Glutamatergic neuron (in vitro differentiated cells): ENCODE measurements around the gene GATC. TPM values are rescaled to one million over a fixed set of nuclear protein-coding genes. Genes with fewer than 3 reads are reported as not detected.
A peak's percentile ranks its signal among the peaks of the same experiment; 100 is the strongest.

Experiments used
- DNase-seq: peaks from one replicate; pipeline ENCODE4 v3.0.0; 2022
- H3K27ac Mint-ChIP-seq: one replicate; pipeline ENCODE4 v1.8.0; 2020; ENCODE audit warnings: mild to moderate bottlenecking, mixed read lengths, inconsistent platforms; ENCODE audit not compliant: unreplicated experiment
- H3K27me3 Mint-ChIP-seq: one replicate; pipeline ENCODE4 v1.8.0; 2020; ENCODE audit warnings: mild to moderate bottlenecking, moderate library complexity, mixed read lengths, inconsistent platforms; ENCODE audit not compliant: unreplicated experiment
- H3K36me3 Mint-ChIP-seq: one replicate; pipeline ENCODE4 v1.8.0; 2020; ENCODE audit warnings: mild to moderate bottlenecking, mixed read lengths, inconsistent platforms; ENCODE audit not compliant: unreplicated experiment
- H3K4me1 Mint-ChIP-seq: one replicate; pipeline ENCODE4 v1.8.0; 2020; ENCODE audit warnings: mild to moderate bottlenecking, low read depth, mixed read lengths, inconsistent platforms; ENCODE audit not compliant: unreplicated experiment
- H3K4me3 Mint-ChIP-seq: one replicate; pipeline ENCODE4 v1.8.0; 2020; ENCODE audit warnings: mild to moderate bottlenecking, mixed read lengths, inconsistent platforms; ENCODE audit not compliant: unreplicated experiment
- H3K9me3 Mint-ChIP-seq: one replicate; pipeline ENCODE4 v1.8.0; 2020; ENCODE audit warnings: mild to moderate bottlenecking, moderate library complexity, mixed read lengths, inconsistent platforms; ENCODE audit not compliant: unreplicated experiment
- total RNA-seq: library from RNA; stranded (reverse); fragmentation: NEBNext Ultra II Directional; extraction: Animal tissue kit (Norgen Biotek cat#: 25700); gene quantifications from one replicate; pipeline ENCODE4 v1.2.1, GENCODE V29; 2021; ENCODE audit not compliant: unreplicated experiment
- TF ChIP-seq, protein P1 (sequence below): fragments of 200-600 bp; sonication (generic); IDR thresholded peaks from one replicate; pipeline ENCODE4 v1.5.0; 2021; ENCODE audit not compliant: partially characterized antibody, unreplicated experiment

The GATC gene
- total RNA-seq, 1 donor from 2014 or later: 16.8 TPM

- no peak overlapping the region for H3K4me3 Mint-ChIP-seq
- DNase-seq: no peak
- TF ChIP-seq, protein P1, sequence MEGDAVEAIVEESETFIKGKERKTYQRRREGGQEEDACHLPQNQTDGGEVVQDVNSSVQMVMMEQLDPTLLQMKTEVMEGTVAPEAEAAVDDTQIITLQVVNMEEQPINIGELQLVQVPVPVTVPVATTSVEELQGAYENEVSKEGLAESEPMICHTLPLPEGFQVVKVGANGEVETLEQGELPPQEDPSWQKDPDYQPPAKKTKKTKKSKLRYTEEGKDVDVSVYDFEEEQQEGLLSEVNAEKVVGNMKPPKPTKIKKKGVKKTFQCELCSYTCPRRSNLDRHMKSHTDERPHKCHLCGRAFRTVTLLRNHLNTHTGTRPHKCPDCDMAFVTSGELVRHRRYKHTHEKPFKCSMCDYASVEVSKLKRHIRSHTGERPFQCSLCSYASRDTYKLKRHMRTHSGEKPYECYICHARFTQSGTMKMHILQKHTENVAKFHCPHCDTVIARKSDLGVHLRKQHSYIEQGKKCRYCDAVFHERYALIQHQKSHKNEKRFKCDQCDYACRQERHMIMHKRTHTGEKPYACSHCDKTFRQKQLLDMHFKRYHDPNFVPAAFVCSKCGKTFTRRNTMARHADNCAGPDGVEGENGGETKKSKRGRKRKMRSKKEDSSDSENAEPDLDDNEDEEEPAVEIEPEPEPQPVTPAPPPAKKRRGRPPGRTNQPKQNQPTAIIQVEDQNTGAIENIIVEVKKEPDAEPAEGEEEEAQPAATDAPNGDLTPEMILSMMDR: no peak
Measured at GRCh38 chr12:120421701-120422100, 24.5 kb upstream of the GATC start.

DNA sequence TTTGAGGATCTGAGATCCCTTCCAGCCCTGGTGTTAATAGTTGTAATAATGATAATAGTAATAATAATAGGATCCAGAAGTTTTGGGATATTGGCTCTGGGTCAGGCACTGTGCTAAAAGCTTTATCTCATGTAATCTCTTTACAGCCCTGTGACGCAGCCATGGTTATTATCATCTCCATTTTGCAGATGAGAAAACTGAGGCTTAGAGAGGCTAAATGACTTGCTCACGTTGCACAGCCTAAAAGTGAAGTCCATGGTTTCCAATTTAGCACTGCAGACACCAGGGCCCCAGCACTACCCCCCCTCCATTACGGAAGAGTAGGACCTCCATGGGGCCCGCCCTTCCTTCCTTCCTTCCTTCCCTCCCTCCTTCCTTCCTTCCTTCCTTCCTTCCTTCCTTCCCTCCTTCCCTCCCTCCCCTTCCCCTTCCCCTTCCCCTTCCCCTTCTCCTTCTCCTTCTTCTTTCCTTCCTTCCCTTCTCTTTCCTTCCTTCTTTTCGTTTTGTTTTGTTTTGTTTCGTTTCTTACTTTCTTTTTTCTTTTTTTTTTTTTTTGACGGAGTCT lies 23.3 kb upstream of the GATC start:
- DNase-seq: no peak
- Mint-ChIP-seq H3K27me3 (no peaks in the 10 kb centered on the region), H3K27ac (no peak overlapping the region), H3K9me3 (no peaks in the 10 kb centered on the region), H3K36me3 (no peaks in the 10 kb centered on the region), H3K4me3 (no peak overlapping the region), H3K4me1 (no peaks in the 10 kb centered on the region)
- TF ChIP-seq, protein P1: no peak

More at GRCh38 chr12:120421701-120422100, 24.5 kb upstream of the GATC start:
- Mint-ChIP-seq H3K36me3 (no peaks in the 10 kb centered on the region), H3K4me1 (no peaks in the 10 kb centered on the region), H3K27me3 (no peaks in the 10 kb centered on the region), H3K9me3 (no peaks in the 10 kb centered on the region), H3K27ac (no peak overlapping the region)

- Mint-ChIP-seq H3K27ac (no peak overlapping the region), H3K36me3 (no peaks in the 10 kb centered on the region), H3K4me1 (peaks cover 4% of the 10 kb centered on the region), H3K4me3 (no peak overlapping the region), H3K27me3 (peaks cover 2% of the 10 kb centered on the region), H3K9me3 (no peaks in the 10 kb centered on the region)
- TF ChIP-seq, protein P1: no peak
- no peak for DNase-seq
Measured at GRCh38 chr12:120425797-120426196, 20.4 kb upstream of the GATC start.

DNA sequence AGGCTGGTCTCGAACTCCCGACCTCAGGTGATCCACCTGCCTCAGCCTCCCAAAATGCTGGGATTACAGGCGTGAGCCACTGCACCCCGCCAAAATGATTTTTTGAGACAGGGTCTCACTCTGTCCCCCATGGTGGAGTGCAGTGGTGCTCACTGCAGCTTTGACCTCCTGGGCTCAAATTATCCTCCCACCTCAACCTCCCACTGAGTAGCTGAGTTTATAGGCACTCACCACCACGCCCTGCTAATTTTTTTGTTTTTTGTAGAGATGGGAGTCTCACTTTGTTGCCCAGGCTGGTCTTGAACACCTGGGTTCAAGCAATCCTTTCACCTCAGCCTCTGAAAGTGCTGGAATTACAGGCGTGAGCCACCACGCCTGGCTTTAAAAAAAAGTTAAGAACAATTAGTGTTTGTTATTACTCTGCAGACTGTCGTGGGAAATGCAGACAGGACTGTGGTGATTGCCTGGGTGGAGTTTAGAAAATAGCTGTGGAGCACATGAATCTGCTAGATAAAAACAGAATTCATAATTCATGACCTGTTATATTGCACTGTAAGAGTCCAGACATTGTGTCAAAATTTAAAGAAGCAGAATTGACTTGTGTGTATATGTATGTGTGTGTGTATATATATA lies 17.5 kb upstream of the GATC start:
- TF ChIP-seq, protein P1: no peak
- Mint-ChIP-seq H3K27me3 (peaks cover 2% of the 10 kb centered on the region), H3K9me3 (no peaks in the 10 kb centered on the region), H3K4me1 (peaks cover 4% of the 10 kb centered on the region), H3K4me3 (no peak overlapping the region), H3K36me3 (no peaks in the 10 kb centered on the region), H3K27ac (no peak overlapping the region)
- no peak for DNase-seq

DNA sequence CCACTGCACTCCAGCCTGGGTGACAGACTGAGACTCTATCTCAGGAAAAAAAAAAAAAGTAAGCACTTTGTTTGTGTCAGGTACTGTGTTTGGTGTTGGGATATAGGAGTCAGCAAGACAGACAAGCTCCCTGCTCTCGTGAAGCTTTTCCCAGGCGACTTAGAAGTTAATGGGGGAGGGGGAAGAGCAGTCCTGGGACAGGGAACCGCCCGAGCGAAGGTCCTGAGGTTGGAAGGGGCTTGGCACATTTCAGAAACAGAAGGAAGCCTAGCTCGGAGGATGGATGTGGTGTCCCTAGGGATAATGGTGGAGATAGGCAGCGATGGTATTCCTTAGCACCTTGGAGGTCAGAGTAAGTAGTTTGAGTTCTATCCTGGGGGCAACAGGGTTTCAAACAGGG lies 16.9 kb upstream of the GATC start:
- Mint-ChIP-seq H3K36me3 (no peaks in the 10 kb centered on the region), H3K4me1 (peaks cover 4% of the 10 kb centered on the region), H3K27me3 (peaks cover 2% of the 10 kb centered on the region), H3K4me3 (peak overlapping the region; percentile 11), H3K27ac (no peak overlapping the region), H3K9me3 (no peaks in the 10 kb centered on the region)
- TF ChIP-seq, protein P1: no peak
- no peak for DNase-seq
